H1 (cell line): ENCODE results near the gene PLCB1. TPM values are rescaled to one million over a fixed set of nuclear protein-coding genes. Genes with fewer than 3 reads are reported as not detected.

Source experiments
- CHD2 ChIP-seq: IDR thresholded peaks from 2 replicates; pipeline ENCODE4 v1.6.1; 2012; ENCODE audit warnings: low read length, improper control_type of control experiment
- CTCF ChIP-seq, 3 experiments: IDR thresholded peaks; 1 replicate in 2 of 3; 2 replicates in 1 of 3; pipeline versions ENCODE4 v1.5.1 to v1.6.1; 2011; ENCODE audit warnings: low read length in 3 of 3, mild to moderate bottlenecking in 3 of 3, inconsistent platforms in 2 of 3, low read depth in 1 of 3, moderate library complexity in 1 of 3; ENCODE audit not compliant: insufficient read depth in 1 of 3; ENCODE audit errors: control extremely low read depth in 1 of 3
- SAP30 ChIP-seq: fragments of 300-600 bp; sonication (generic); IDR thresholded peaks from 2 replicates; pipeline ENCODE4 v1.7.1; 2012; ENCODE audit warnings: low read length, moderate library complexity, mild to moderate bottlenecking, inconsistent platforms; ENCODE audit not compliant: insufficient read depth, insufficient replicate concordance
- TCF12 ChIP-seq: IDR thresholded peaks from 2 replicates; pipeline ENCODE4 v1.6.1; 2011; ENCODE audit warnings: low read depth, mild to moderate bottlenecking, low read length
- ZNF274 ChIP-seq: IDR thresholded peaks from 2 replicates; pipeline ENCODE4 v1.7.0; 2012; ENCODE audit warnings: low read length, borderline replicate concordance; ENCODE audit errors: extremely low read depth
- polyA plus RNA-seq, 7 experiments: library from polyadenylated mRNA; depleted of rRNA in 3 of 7; stranded (reverse) in 5 of 7; unstranded in 2 of 7; fragments of >200 nt in 5 of 7; fragments of 200-250 nt in 2 of 7; gene quantifications; 1 replicate in 5 of 7; 2 replicates in 1 of 7; 4 replicates in 1 of 7; pipeline versions ENCODE4 v1.2.1 to v1.2.3, GENCODE V29; 2011 to 2013; ENCODE audit warnings: missing spikeins in 2 of 7, mixed read lengths in 2 of 7
- total RNA-seq: library from RNA; stranded (reverse); fragmentation: NEBNext Ultra II Directional; extraction: Animal tissue kit (Norgen Biotek cat#: 25700); gene quantifications from 2 replicates; pipeline ENCODE4 v1.2.1, GENCODE V29; 2021
- TF ChIP-seq, protein P1 (sequence below): IDR thresholded peaks from 2 replicates; pipeline ENCODE4 v1.6.1; 2011; ENCODE audit warnings: low read depth, mild to moderate bottlenecking, low read length; ENCODE audit not compliant: insufficient read depth

The PLCB1 gene
- total and polyA plus RNA-seq, 2 of the 8 experiments (the other 6 are each of a cell fraction or from before 2014, with no cell fraction given) = 2.6 to 9.1 TPM

- TF ChIP-seq CTCF (IDR thresholded peaks at IDR 0.05; ENCODE audit: control extremely low read depth in 1 of 3, insufficient read depth in 1 of 3, low read depth in 1 of 3, low read length in 3 of 3) (no peak), ZNF274 (no peak), CHD2 (no peak), TCF12 (no peak), SAP30 (no peak)
- TF ChIP-seq, protein P1, sequence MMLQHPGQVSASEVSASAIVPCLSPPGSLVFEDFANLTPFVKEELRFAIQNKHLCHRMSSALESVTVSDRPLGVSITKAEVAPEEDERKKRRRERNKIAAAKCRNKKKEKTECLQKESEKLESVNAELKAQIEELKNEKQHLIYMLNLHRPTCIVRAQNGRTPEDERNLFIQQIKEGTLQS = no peak
These were observed 386.8 kb downstream of the PLCB1 start (continued) for GRCh38 chr20:8518878-8519277.
